ENCODE measurements around the gene SPARC.
A peak's percentile ranks its signal among the peaks of the same experiment; 100 is the strongest.

SPARC gene

GRCh38 chr5:151632941-151633340 lies 53.8 kb downstream of the SPARC start:
- Histone ChIP-seq H3K23ac (ENCODE audit: low read length in 2 of 2) (no peak overlapping the region), H3K27ac (ENCODE audit: low read length, poor library complexity, severe bottlenecking) (no peak overlapping the region), H3K36me3 (ENCODE audit: control insufficient read depth in 1 of 2, insufficient read depth in 2 of 2, low read depth in 1 of 2, low read length in 2 of 2) (no peaks in the 10 kb centered on the region), H3K4me3 (ENCODE audit: insufficient read depth in 1 of 2, low read depth in 1 of 2, low read length in 2 of 2) (no peak overlapping the region), H3K4me2 (ENCODE audit: low read length, poor library complexity, severe bottlenecking) (no peak overlapping the region), H3K79me1 (replicated peaks; ENCODE audit: low read length, poor library complexity, severe bottlenecking) (no peaks in the 10 kb centered on the region), H3K4me1 (ENCODE audit: control insufficient read depth, insufficient read depth, low read depth, low read length) (peaks cover 14% of the 10 kb centered on the region), H2BK120ac (ENCODE audit: low read depth, low read length) (no peak overlapping the region), H2AK5ac (ENCODE audit: low read length, severe bottlenecking) (peak overlapping the region; percentile 36), H2BK5ac (ENCODE audit: low read depth, low read length, poor library complexity, severe bottlenecking) (no peak overlapping the region), H2AFZ (ENCODE audit: low read depth, low read length) (no peak overlapping the region), H3K27me3 (ENCODE audit: control insufficient read depth in 1 of 2, insufficient read depth in 1 of 2, low read length in 2 of 2) (peaks cover 0 to 35% of the 10 kb centered on the region in 2 experiments), H3K9ac (ENCODE audit: low read length) (no peak overlapping the region), H2BK12ac (ENCODE audit: low read length in 2 of 2) (no peak overlapping the region), H4K8ac (ENCODE audit: low read length) (no peak overlapping the region), H3K9me3 (ENCODE audit: control insufficient read depth, low read length) (no peaks in the 10 kb centered on the region), H3K4ac (ENCODE audit: low read depth in 1 of 2, low read length in 2 of 2) (no peak overlapping the region), H3K14ac (ENCODE audit: low read length in 2 of 2) (no peak overlapping the region), H4K91ac (ENCODE audit: low read length) (no peak overlapping the region), H3K18ac (ENCODE audit: low read depth in 1 of 2, low read length in 2 of 2) (no peak overlapping the region), H2BK15ac (ENCODE audit: low read depth, poor library complexity, severe bottlenecking) (no peak overlapping the region)
- no peak for DNase-seq
- 92% methylated on average over 8 of the region's 8 CpGs for WGBS

- Histone ChIP-seq H3K4me3 (ENCODE audit: insufficient read depth in 1 of 2, low read depth in 1 of 2, low read length in 2 of 2) (no peak overlapping the region), H3K4me1 (ENCODE audit: control insufficient read depth, insufficient read depth, low read depth, low read length) (peaks cover 18% of the 10 kb centered on the region)
These were observed 54.2 kb downstream of the SPARC start for GRCh38 chr5:151632524-151632923.

DNA sequence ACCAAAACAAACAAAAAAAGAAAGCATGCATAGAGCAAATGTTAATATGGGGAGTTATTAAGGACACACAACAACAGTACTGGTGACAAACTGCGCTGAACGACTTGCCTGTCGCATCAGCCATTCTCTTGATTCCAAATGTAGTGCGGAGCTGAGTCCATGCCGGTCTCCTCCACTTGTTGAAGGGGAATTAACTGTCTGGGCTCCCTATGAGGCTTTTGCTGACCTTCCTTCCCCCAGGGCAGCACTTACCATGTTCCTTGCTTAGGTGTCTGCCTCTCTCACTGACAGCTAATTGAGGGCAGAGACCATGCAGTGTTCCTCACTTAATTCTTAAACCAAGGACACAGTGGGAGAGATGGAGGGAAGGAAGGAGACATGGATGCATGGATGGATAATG lies 54.8 kb downstream of the SPARC start:
- Histone ChIP-seq H3K27me3 (ENCODE audit: control insufficient read depth in 1 of 2, insufficient read depth in 1 of 2, low read length in 2 of 2) (peaks cover 0 to 27% of the 10 kb centered on the region in 2 experiments), H3K4me2 (ENCODE audit: low read length, poor library complexity, severe bottlenecking) (no peak overlapping the region), H2BK120ac (ENCODE audit: low read depth, low read length) (no peak overlapping the region), H3K36me3 (ENCODE audit: control insufficient read depth in 1 of 2, insufficient read depth in 2 of 2, low read depth in 1 of 2, low read length in 2 of 2) (no peaks in the 10 kb centered on the region), H3K23ac (ENCODE audit: low read length in 2 of 2) (no peak overlapping the region), H3K4me3 (ENCODE audit: insufficient read depth in 1 of 2, low read depth in 1 of 2, low read length in 2 of 2) (no peak overlapping the region), H3K14ac (ENCODE audit: low read length in 2 of 2) (no peak overlapping the region), H2BK5ac (ENCODE audit: low read depth, low read length, poor library complexity, severe bottlenecking) (no peak overlapping the region), H2AFZ (ENCODE audit: low read depth, low read length) (no peak overlapping the region), H3K79me1 (replicated peaks; ENCODE audit: low read length, poor library complexity, severe bottlenecking) (no peaks in the 10 kb centered on the region), H2AK5ac (ENCODE audit: low read length, severe bottlenecking) (no peak overlapping the region), H3K4me1 (ENCODE audit: control insufficient read depth, insufficient read depth, low read depth, low read length) (peaks cover 20% of the 10 kb centered on the region), H3K4ac (ENCODE audit: low read depth in 1 of 2, low read length in 2 of 2) (no peak overlapping the region), H4K91ac (ENCODE audit: low read length) (no peak overlapping the region), H3K9ac (ENCODE audit: low read length) (no peak overlapping the region), H2BK15ac (ENCODE audit: low read depth, poor library complexity, severe bottlenecking) (no peak overlapping the region), H4K8ac (ENCODE audit: low read length) (no peak overlapping the region), H3K27ac (ENCODE audit: low read length, poor library complexity, severe bottlenecking) (no peak overlapping the region), H3K18ac (ENCODE audit: low read depth in 1 of 2, low read length in 2 of 2) (no peak overlapping the region), H2BK12ac (ENCODE audit: low read length in 2 of 2) (no peak overlapping the region), H3K9me3 (ENCODE audit: control insufficient read depth, low read length) (no peaks in the 10 kb centered on the region)
- 93% methylated on average over 5 of the region's 5 CpGs for WGBS
- DNase-seq: no peak

More at GRCh38 chr5:151632524-151632923, 54.2 kb downstream of the SPARC start:
- Histone ChIP-seq H2BK12ac (ENCODE audit: low read length in 2 of 2) (no peak overlapping the region), H2BK15ac (ENCODE audit: low read depth, poor library complexity, severe bottlenecking) (no peak overlapping the region), H3K9ac (ENCODE audit: low read length) (no peak overlapping the region), H3K27me3 (ENCODE audit: control insufficient read depth in 1 of 2, insufficient read depth in 1 of 2, low read length in 2 of 2) (peaks cover 0 to 31% of the 10 kb centered on the region in 2 experiments), H3K27ac (ENCODE audit: low read length, poor library complexity, severe bottlenecking) (no peak overlapping the region), H3K18ac (ENCODE audit: low read depth in 1 of 2, low read length in 2 of 2) (no peak overlapping the region), H2AFZ (ENCODE audit: low read depth, low read length) (no peak overlapping the region), H3K23ac (ENCODE audit: low read length in 2 of 2) (no peak overlapping the region), H3K9me3 (ENCODE audit: control insufficient read depth, low read length) (no peaks in the 10 kb centered on the region), H3K36me3 (ENCODE audit: control insufficient read depth in 1 of 2, insufficient read depth in 2 of 2, low read depth in 1 of 2, low read length in 2 of 2) (no peaks in the 10 kb centered on the region), H3K14ac (ENCODE audit: low read length in 2 of 2) (no peak overlapping the region), H4K91ac (ENCODE audit: low read length) (no peak overlapping the region), H2BK120ac (ENCODE audit: low read depth, low read length) (no peak overlapping the region), H3K4me2 (ENCODE audit: low read length, poor library complexity, severe bottlenecking) (no peak overlapping the region), H3K79me1 (replicated peaks; ENCODE audit: low read length, poor library complexity, severe bottlenecking) (no peaks in the 10 kb centered on the region), H4K8ac (ENCODE audit: low read length) (no peak overlapping the region), H2BK5ac (ENCODE audit: low read depth, low read length, poor library complexity, severe bottlenecking) (no peak overlapping the region), H3K4ac (ENCODE audit: low read depth in 1 of 2, low read length in 2 of 2) (no peak overlapping the region), H2AK5ac (ENCODE audit: low read length, severe bottlenecking) (no peak overlapping the region)
- 90% methylated on average over 15 of the region's 15 CpGs for WGBS
- no peak for DNase-seq

DNA sequence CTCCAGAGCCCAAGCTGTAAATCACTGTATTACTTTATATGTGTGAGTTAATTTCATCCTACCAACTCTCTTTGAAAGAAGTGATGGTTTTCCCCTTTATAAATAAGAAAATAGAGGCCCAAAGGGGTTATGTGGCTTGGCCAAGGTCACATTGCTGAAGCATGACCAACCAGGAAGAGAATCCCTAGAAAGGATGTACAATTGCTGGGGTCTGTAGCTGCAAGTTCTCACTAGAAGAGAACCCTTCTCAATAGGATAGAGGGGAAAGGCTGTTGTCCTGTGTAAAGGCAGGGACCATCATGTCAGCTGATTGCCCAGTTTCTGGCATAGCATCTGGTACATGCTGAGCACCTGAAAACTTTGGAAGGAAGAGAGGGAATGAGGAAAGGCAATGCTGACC lies 56.6 kb downstream of the SPARC start:
- Histone ChIP-seq H3K36me3 (ENCODE audit: control insufficient read depth in 1 of 2, insufficient read depth in 2 of 2, low read depth in 1 of 2, low read length in 2 of 2) (no peaks in the 10 kb centered on the region), H3K27me3 (ENCODE audit: control insufficient read depth in 1 of 2, insufficient read depth in 1 of 2, low read length in 2 of 2) (peaks cover 0 to 11% of the 10 kb centered on the region in 2 experiments), H4K8ac (ENCODE audit: low read length) (no peak overlapping the region), H4K91ac (ENCODE audit: low read length) (no peak overlapping the region), H3K4me1 (ENCODE audit: control insufficient read depth, insufficient read depth, low read depth, low read length) (peaks cover 21% of the 10 kb centered on the region), H2AFZ (ENCODE audit: low read depth, low read length) (no peak overlapping the region), H2AK5ac (ENCODE audit: low read length, severe bottlenecking) (peak overlapping the region; percentile 61), H3K14ac (ENCODE audit: low read length in 2 of 2) (no peak overlapping the region), H3K4me3 (ENCODE audit: insufficient read depth in 1 of 2, low read depth in 1 of 2, low read length in 2 of 2) (no peak overlapping the region), H3K79me1 (replicated peaks; ENCODE audit: low read length, poor library complexity, severe bottlenecking) (no peaks in the 10 kb centered on the region), H3K9ac (ENCODE audit: low read length) (no peak overlapping the region), H3K18ac (ENCODE audit: low read depth in 1 of 2, low read length in 2 of 2) (no peak overlapping the region), H3K4ac (ENCODE audit: low read depth in 1 of 2, low read length in 2 of 2) (no peak overlapping the region), H3K23ac (ENCODE audit: low read length in 2 of 2) (no peak overlapping the region), H3K4me2 (ENCODE audit: low read length, poor library complexity, severe bottlenecking) (no peak overlapping the region), H2BK120ac (ENCODE audit: low read depth, low read length) (no peak overlapping the region), H3K9me3 (ENCODE audit: control insufficient read depth, low read length) (no peaks in the 10 kb centered on the region), H2BK15ac (ENCODE audit: low read depth, poor library complexity, severe bottlenecking) (no peak overlapping the region), H2BK12ac (ENCODE audit: low read length in 2 of 2) (no peak overlapping the region), H2BK5ac (ENCODE audit: low read depth, low read length, poor library complexity, severe bottlenecking) (no peak overlapping the region), H3K27ac (ENCODE audit: low read length, poor library complexity, severe bottlenecking) (no peak overlapping the region)
- DNase-seq: no peak

All from mesenchymal stem cell (in vitro differentiated cells and primary cell).